HG03342 (cell line): ENCODE data around the gene GNGT2.
"Not testable (repeated sequence)": the region's sequence is repeated elsewhere in the genome, so short reads cannot be mapped to it uniquely, and the experiment has no call there.

Experiments used
- ATAC-seq: cut with Tn5 transposase; IDR thresholded peaks from one replicate; pipeline ENCODE4 v1.9.1; 2021; ENCODE audit warnings: mild to moderate bottlenecking, moderate library complexity; ENCODE audit not compliant: unreplicated experiment

The GNGT2 gene

DNA sequence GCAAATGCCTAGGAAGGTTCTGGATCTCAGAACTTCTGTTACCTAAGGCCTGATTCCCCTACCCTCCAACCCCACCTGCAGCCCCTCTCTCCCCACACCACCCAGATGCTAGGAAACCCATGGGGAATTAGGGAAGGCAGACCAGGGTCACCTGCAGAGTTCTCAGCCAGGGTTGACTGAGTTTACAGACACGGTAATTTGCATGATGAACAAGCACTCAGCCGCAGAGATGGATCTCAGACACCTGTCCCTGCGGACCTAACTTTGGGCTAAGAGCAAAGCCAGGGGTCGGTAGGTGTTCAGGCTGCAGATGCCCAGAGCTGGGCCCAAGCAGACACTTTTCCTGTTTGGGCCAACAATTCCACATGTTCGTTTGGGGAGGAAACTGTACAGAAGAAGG, 3.0 kb upstream of the GNGT2 start:
- ATAC-seq = no peak

DNA sequence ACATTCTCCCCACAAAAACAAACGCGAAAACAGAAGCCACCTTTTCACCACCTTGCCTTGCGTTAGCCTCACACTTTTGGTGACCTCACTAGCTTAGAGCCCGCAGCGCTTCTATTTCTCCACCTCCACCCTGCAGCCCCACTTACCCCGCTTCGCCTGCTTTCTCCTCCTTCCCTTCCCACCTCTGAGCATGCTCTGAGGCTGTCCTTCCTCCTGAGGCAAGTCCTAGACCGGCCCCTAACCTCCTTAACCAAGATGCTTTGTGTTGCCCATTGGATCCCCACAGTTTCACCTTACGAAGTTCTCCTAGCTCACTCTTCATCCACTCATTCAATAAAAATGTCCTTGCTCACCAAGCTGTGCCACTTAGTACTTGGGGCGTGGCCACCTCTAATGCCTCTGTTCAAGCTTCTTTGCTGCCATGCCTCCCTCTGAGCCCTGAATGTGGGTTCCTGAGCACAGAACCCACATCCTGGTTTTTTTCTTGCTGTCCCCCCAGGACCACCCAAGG, 1.3 kb downstream of the GNGT2 start:
- ATAC-seq = no peak

DNA sequence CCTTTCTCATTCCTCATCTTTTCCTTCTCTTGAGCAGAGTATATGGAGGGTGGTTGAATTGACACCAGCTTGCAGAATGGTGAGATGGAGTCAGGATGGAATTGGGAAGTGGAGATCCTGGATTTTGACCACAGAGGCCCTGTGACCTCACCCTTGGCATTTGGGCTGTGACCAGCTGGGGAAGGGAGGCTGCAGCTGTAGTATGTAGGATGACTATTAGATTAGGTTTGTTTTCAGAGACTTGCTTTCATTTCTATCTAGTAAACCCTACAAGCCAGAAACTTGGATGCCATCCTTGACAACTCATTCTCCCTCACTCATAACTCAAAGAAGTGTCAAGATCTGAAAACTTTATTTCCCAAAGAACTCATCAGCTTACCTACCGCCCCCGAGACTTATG, 5.9 kb downstream of the GNGT2 start:
- ATAC-seq = no peak

GRCh38 chr17:49203796-49204195, 6.6 kb downstream of the GNGT2 start:
- ATAC-seq = no peak

DNA sequence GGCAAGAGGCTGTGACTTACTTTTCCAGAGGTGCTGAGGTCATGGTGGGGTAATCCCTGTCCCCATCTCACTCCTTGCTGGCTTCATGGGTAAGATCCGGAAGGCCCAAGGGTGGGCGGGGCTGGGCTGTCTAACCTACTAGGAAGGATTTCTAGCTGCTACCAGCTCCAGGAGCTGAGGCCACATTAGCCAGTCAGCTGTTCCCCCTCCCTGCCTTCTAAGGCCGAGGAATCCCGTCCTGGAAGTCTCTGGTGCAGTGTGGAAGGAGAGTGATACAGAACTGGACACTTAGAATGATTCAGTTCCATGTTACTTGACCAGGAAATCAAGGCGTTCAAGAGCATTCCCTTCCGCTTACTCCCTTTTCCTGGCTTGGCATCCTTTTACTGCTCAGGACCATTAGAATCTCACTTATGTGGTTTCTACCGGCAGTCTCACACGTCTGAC, 8.9 kb downstream of the GNGT2 start:
- ATAC-seq = no peak

GRCh38 chr17:49200423-49201083, 9.8 kb downstream of the GNGT2 start:
- no peak for ATAC-seq

GRCh38 chr17:49198211-49198610, 12.2 kb downstream of the GNGT2 start:
- ATAC-seq = no peak

- no peak for ATAC-seq
Measured at GRCh38 chr17:49197346-49197998, 12.9 kb downstream of the GNGT2 start.

GRCh38 chr17:49196520-49196919, 13.9 kb downstream of the GNGT2 start:
- no peak for ATAC-seq

DNA sequence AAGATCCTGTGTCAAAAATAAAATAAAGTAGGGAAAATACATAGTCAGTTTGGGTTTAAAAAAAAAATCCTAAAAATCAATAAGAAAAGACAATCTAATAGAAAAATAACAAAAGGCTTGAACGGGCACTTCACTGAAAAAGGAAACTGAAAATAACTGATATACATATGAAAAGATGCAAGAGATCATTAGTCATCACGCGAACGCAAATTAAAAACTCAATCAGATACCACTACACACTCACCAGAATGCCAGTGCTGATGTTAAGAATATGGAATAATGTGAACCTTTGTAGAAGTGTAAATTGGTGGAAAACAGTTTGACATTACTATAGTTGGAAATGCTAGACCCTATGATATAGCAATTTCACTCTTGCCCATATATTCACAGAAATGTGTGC, 14.6 kb downstream of the GNGT2 start:
- ATAC-seq = no peak

DNA sequence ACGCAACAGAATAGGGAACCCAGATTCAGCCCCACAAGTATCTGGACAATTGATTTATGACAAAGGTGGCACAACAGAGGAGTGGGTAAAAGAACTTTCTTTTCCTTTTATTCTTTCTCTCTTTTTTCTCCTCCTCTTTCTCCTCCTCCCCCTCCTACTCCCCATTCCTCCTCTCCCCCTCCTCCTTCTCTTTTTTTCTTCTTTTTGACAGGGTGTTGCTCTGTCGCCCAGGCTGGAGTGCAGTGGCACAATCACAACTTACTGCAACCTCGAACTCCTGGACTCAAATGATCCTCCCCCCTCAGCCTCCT, 16.1 kb downstream of the GNGT2 start:
- ATAC-seq = no peak

DNA sequence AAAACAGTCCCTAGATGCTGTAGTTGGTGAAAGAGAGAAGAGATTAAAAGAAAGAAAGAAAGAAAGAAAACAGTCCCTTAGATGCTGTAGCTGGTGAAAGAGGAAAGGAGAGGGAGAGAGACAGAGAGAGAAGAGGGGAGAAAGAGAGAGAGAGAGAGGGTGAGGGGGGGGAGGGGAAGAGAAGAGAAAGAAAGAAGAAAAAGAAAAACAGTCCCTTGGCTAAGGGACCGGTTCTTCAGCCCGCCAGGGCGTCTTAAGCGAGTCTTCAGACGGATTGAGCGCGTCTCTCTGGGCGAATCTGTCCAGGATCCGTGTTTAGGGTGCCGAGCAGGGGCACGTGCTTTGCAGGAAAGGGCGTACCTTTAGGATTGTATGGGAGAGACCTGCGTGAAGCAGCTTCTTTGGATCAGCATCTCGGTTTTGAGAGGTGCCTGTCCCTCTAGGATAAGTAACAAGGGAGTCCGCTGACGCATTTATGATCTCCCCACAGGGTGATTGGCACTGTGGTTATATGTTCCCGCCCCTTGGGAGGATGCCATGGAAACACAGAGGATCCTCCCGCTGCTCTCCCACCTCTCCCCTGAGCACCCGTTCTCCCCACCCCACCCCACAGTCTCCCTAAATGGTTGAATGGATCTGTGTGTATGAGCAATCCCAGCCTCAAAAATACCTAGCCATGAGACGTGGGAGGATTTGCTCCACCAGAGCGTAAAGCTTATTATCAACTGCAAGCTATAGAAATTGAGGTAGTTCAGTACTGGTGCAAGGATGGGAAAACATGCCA, 16.7 kb downstream of the GNGT2 start:
- ATAC-seq = no peak

- ATAC-seq = peak; percentile 45
Measured at GRCh38 chr17:49191917-49192741, 18.2 kb downstream of the GNGT2 start.

- ATAC-seq = peak; percentile 3
Measured at GRCh38 chr17:49191409-49191916, 18.9 kb downstream of the GNGT2 start.

DNA sequence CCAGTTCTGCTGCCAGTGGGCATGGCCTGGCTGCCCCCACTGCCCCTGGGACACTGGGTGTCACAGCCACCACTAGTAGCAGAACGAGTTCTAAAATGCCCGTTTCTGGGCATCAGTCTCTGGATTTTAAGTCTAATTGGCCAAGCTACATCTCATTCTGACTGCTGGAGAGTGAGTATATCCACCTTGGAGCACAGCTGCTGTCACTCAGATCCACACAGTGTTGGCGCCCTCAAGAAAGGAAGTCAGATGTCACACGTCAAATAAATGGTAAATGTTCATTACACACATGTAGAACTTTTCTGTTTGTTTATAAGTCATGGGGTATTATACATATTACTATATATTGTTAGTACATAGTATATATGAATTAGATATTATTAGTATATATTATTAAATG, 19.4 kb downstream of the GNGT2 start:
- no peak for ATAC-seq

GRCh38 chr17:49187301-49187700, 23.1 kb downstream of the GNGT2 start:
- ATAC-seq = no peak

DNA sequence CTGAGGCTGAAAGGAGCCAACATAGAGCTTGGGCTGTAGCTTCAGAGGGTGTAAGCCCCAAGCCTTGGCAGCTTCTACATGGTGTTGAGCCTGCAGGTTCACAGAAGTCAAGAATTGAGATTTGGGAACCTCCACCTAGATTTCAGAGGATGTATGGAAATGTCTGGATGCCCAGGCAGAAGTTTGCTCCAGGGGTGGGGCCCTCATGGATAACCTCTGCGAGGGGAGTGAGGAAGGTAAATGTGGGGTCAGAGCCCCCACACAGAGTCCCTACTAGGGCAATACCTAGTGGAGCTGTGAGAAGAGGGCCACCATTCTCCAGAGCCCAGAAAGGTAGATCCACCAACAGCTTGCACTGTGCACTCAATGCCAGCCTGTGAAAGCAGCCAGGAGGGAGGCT, 25.0 kb downstream of the GNGT2 start:
- not testable (repeated sequence) for ATAC-seq

DNA sequence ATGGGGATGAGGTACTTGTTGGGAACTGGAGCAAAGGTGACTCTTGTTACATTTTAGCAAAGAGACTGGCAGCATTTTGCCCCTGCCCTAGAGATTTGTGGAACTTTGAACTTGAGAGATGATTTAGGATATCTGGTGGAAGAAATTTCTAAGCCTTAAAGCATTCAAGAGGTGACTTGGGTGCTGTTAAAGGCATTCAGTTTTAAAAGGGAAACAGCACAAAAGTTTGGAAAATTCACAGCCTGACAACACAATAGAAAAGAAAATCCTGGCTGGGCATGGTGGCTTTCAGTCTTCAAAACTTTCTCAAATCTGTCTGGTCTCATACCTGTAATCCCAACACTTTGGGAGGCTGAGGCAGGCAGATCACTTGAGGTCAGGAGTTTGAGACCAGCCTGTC, 25.9 kb downstream of the GNGT2 start:
- not testable (repeated sequence) for ATAC-seq

- ATAC-seq = no peak
Measured at GRCh38 chr17:49183801-49184200, 26.6 kb downstream of the GNGT2 start.

- no peak for ATAC-seq
Measured at GRCh38 chr17:49183341-49183740, 27.0 kb downstream of the GNGT2 start.
